HL-60 (cell line): Measurements from ENCODE around the gene GAB1.

Experiments used
- DNase-seq, 2 experiments: peaks; one replicate each; pipeline ENCODE4 v3.0.0-alpha.2; 2010 to 2020; ENCODE audit warnings: low read depth in 1 of 2, low spot score in 1 of 2
- H3K27ac ChIP-seq: fragments of 250-450 bp; sonication (Bioruptor Pico); replicated peaks from 2 replicates; pipeline ENCODE4 v1.5.1; 2020; ENCODE audit warnings: mild to moderate bottlenecking, moderate library complexity
- H3K27me3 ChIP-seq: fragments of 250-450 bp; sonication (Bioruptor Pico); 2 replicates; pipeline ENCODE4 v1.5.1; 2021; ENCODE audit warnings: mild to moderate bottlenecking, moderate library complexity; ENCODE audit not compliant: insufficient read depth, poor library complexity, severe bottlenecking
- H3K4me3 ChIP-seq: replicated peaks from 2 replicates; pipeline ENCODE4 v1.5.1; 2011; ENCODE audit warnings: mild to moderate bottlenecking, control low read depth, low read length; ENCODE audit not compliant: insufficient read depth
- GABPA ChIP-seq: IDR thresholded peaks from 2 replicates; pipeline ENCODE4 v1.6.1; 2012; ENCODE audit warnings: low read depth
- POLR2AphosphoS5 ChIP-seq: IDR thresholded peaks from 2 replicates; pipeline ENCODE4 v1.6.1; 2012; ENCODE audit warnings: low read depth
- SPI1 ChIP-seq: IDR thresholded peaks from 2 replicates; pipeline ENCODE4 v1.6.1; 2012; ENCODE audit warnings: low read depth, mild to moderate bottlenecking, borderline replicate concordance
- long read RNA-seq: library from polyadenylated mRNA; unstranded; transcript quantifications from one replicate; pipeline ENCODE4 v2.0.0, GENCODE V29; 2020
- TF ChIP-seq, protein P1 (sequence below): IDR thresholded peaks from one replicate; pipeline ENCODE4 v1.5.1; 2011; ENCODE audit warnings: low read length, control low read depth, inconsistent platforms; ENCODE audit not compliant: insufficient read depth
- TF ChIP-seq, protein P2 (sequence below): IDR thresholded peaks from 2 replicates; pipeline ENCODE4 v1.6.1; 2012; ENCODE audit warnings: low read depth; ENCODE audit not compliant: insufficient replicate concordance

The GAB1 gene
- long read RNA-seq = 0 reads

DNA sequence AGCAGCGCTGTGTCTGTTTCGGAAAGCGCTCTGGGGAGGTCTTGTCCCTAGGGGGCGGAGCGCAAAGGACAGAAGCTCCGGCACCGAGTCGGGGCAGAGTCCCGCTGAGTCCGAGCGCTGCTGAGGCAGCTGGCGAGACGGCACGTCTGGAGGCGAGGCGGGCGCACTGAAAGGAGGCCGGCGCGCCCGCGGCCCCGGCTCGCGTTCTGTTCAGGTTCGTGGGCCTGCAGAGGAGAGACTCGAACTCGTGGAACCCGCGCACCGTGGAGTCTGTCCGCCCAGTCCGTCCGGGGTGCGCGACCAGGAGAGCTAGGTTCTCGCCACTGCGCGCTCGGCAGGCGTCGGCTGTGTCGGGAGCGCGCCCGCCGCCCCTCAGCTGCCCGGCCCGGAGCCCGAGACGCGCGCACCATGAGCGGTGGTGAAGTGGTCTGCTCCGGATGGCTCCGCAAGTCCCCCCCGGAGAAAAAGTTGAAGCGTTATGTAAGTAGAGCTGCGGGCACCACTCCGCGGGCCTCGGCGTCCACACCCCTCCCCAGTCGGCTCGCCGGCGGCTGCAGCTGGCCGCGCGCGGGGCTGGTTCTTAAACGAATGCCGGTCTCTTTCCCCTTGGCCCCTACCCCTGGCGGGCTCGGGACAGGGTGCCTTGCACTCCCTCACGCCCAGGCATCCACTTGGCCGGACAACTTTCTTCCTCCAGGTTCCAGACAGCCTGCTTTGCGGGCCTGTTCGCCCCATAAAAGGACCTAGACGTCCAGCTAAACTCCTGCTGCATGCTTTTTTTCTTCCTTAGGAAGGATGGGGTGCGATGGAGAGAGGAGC lies at the start of gene GAB1:
GAB1 (plus strand) TSS at position 96 of the 819 bp plus-strand sequence; CDS start at position 409, 313 bp downstream.
- TF ChIP-seq SPI1 (no peak), GABPA (no peak), POLR2AphosphoS5 (no peak)
- TF ChIP-seq, protein P1, sequence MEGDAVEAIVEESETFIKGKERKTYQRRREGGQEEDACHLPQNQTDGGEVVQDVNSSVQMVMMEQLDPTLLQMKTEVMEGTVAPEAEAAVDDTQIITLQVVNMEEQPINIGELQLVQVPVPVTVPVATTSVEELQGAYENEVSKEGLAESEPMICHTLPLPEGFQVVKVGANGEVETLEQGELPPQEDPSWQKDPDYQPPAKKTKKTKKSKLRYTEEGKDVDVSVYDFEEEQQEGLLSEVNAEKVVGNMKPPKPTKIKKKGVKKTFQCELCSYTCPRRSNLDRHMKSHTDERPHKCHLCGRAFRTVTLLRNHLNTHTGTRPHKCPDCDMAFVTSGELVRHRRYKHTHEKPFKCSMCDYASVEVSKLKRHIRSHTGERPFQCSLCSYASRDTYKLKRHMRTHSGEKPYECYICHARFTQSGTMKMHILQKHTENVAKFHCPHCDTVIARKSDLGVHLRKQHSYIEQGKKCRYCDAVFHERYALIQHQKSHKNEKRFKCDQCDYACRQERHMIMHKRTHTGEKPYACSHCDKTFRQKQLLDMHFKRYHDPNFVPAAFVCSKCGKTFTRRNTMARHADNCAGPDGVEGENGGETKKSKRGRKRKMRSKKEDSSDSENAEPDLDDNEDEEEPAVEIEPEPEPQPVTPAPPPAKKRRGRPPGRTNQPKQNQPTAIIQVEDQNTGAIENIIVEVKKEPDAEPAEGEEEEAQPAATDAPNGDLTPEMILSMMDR = no peak
- TF ChIP-seq, protein P2, sequence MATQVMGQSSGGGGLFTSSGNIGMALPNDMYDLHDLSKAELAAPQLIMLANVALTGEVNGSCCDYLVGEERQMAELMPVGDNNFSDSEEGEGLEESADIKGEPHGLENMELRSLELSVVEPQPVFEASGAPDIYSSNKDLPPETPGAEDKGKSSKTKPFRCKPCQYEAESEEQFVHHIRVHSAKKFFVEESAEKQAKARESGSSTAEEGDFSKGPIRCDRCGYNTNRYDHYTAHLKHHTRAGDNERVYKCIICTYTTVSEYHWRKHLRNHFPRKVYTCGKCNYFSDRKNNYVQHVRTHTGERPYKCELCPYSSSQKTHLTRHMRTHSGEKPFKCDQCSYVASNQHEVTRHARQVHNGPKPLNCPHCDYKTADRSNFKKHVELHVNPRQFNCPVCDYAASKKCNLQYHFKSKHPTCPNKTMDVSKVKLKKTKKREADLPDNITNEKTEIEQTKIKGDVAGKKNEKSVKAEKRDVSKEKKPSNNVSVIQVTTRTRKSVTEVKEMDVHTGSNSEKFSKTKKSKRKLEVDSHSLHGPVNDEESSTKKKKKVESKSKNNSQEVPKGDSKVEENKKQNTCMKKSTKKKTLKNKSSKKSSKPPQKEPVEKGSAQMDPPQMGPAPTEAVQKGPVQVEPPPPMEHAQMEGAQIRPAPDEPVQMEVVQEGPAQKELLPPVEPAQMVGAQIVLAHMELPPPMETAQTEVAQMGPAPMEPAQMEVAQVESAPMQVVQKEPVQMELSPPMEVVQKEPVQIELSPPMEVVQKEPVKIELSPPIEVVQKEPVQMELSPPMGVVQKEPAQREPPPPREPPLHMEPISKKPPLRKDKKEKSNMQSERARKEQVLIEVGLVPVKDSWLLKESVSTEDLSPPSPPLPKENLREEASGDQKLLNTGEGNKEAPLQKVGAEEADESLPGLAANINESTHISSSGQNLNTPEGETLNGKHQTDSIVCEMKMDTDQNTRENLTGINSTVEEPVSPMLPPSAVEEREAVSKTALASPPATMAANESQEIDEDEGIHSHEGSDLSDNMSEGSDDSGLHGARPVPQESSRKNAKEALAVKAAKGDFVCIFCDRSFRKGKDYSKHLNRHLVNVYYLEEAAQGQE = no peak
- H3K27ac ChIP-seq = no peak within 1 kb of the TSS
- H3K27me3 ChIP-seq = peaks cover 20% of the 10 kb centered on the region
- peak within 1 kb of the TSS; percentile 63 for H3K4me3 ChIP-seq
- peak in 1 of 2 experiments; percentile 9 for DNase-seq

DNA sequence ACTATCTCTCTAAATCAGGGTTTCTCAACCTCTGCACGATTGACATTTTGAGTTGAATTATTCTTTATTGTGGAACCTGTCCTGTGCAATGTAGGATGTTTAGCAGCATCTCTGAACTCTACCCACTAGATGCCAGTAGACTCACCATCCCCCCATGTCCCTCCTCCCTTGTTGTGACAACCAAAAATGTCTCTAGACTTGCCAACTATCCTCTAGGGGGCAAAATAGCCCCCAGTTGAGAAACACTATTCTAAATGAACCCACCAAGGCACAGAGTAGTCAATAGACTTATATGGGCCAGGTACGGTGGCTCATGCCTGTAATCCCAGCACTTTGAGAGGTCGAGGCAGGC lies 49.1 kb upstream of the GAB1 start:
- DNase-seq = no peak
- no peak overlapping the region for H3K27ac ChIP-seq
- TF ChIP-seq, protein P1 = no peak
- TF ChIP-seq SPI1 (no peak), POLR2AphosphoS5 (no peak), GABPA (no peak)
- TF ChIP-seq, protein P2 = no peak
- H3K4me3 ChIP-seq = no peak overlapping the region
- no peaks in the 10 kb centered on the region for H3K27me3 ChIP-seq

DNA sequence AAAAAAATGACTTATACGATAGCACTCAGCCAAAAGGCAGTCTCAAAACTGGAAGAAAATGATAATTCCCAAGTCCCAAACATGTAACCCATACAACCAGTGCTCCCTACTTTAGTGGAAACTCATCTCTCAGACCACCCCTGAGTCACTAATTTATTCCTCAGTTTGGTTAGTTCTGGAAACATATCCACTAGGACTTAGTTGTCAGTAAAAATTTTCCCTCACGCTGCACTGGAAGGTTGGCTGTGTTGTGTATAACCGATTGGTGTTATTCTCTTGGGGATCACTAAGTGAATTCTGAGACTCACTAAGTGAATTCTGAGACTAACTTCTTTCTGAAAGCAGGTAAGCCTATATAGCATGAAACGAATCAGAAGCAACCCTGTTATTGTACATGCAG lies 48.5 kb upstream of the GAB1 start:
- no peak for DNase-seq
- TF ChIP-seq, protein P2 = no peak
- TF ChIP-seq GABPA = no peak
- TF ChIP-seq, protein P1 = no peak
- no peak for TF ChIP-seq SPI1
- no peak for TF ChIP-seq POLR2AphosphoS5
- H3K27me3 ChIP-seq = no peaks in the 10 kb centered on the region
- no peak overlapping the region for H3K4me3 ChIP-seq
- H3K27ac ChIP-seq = no peak overlapping the region
